Measurements from ENCODE around the gene PADI2.

DNA sequence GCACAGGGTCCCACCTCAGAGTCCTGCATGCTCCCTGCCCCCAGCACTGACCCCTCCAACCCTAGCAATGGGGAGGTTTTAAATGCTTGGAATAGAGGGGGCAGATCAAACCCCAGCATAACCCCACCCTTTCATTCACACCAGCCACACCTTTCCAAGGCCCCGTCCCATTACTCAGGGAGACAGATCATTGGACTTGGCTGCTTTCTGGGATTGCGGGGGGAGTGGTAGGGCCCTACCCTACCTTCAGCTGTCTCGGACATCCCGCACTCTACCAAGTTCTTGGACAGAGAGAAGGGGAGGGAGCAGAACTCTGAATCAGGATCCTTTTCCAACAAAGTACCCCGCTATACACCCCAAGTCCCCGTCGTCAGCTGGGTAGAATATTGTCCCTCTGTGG, 983 bp downstream of the PADI2 start:
- TF ChIP-seq CTCF (conservative IDR thresholded peaks at IDR 0.05; ENCODE audit: low read length) (no peak), EZH2phosphoT487 (IDR thresholded peaks at IDR 0.05; ENCODE audit: borderline replicate concordance) (no peak)

Measured in Loucy (cell line).